Right ventricle myocardium superior (tissue), 1 donor: ENCODE results near the gene USP9X. TPM values are rescaled to one million over a fixed set of nuclear protein-coding genes. Genes with fewer than 3 reads are reported as not detected.
"Not testable (repeated sequence)": the region's sequence is repeated elsewhere in the genome, so short reads cannot be mapped to it uniquely, and the experiment has no call there.

ENCODE experiments used
- ATAC-seq: fragments of 200-7000 bp; cut with Tn5 transposase; one replicate; pipeline ENCODE4 v1.9.1; 2020; ENCODE audit warnings: mild to moderate bottlenecking; ENCODE audit not compliant: poor library complexity
- DNase-seq: peaks from one replicate; pipeline ENCODE4 v3.0.0-alpha.2; 2020
- intact Hi-C: fragments of 100-400 bp; cut with DNase I; formaldehyde crosslinking; loops from one replicate; pipeline ENCODE4 v1.11.2; 2022
- total RNA-seq: library from RNA; stranded (reverse); fragmentation: NEBNext Ultra II Directional; extraction: Animal tissue kit (Norgen Biotek cat#: 25700); gene quantifications from one replicate; pipeline ENCODE4 v1.2.1, GENCODE V29; 2021
- donor health status: DM: no; HTN: yes; CAD: no; lungs with severe emphysema.

USP9X gene
- total RNA-seq, 1 donor from 2014 or later = 47.3 TPM

- DNase-seq (no peak), ATAC-seq (no peak)
- intact Hi-C loops = no loop called here
Measured at GRCh38 chrX:41153957-41154356, 68.7 kb downstream of the USP9X start.

DNA sequence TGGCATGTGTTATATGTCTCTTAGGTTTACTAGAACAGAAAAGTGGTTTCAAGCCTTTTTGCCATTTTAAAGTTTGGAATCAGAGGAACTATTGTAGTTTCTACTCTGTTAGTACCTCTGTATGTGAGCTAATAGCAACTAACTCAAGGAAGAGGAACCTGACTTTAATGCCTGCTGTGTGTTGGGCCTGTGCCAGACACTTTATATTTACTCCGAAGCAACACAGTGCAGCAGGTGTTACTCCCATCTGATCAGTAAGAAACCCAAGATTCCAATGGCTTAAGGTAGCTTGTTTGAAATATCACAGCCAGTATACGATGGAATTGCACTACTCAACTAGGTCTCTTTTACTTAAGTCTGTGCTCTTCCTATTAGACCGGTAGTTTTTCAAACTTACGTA is 79.2 kb downstream of the USP9X start:
- no peak for ATAC-seq
- no peak for DNase-seq
- intact Hi-C loops = no loop called here

GRCh38 chrX:41167888-41168287 is 82.6 kb downstream of the USP9X start:
- no peak for DNase-seq
- intact Hi-C loops = no loop called here
- no peak for ATAC-seq

GRCh38 chrX:41176263-41176662 is 91.0 kb downstream of the USP9X start:
- DNase-seq = no peak
- no peak for ATAC-seq
- intact Hi-C loops = no loop called here

GRCh38 chrX:41177297-41177696 is 92.1 kb downstream of the USP9X start:
- ATAC-seq (no peak), DNase-seq (no peak)
- intact Hi-C loops = no loop called here

DNA sequence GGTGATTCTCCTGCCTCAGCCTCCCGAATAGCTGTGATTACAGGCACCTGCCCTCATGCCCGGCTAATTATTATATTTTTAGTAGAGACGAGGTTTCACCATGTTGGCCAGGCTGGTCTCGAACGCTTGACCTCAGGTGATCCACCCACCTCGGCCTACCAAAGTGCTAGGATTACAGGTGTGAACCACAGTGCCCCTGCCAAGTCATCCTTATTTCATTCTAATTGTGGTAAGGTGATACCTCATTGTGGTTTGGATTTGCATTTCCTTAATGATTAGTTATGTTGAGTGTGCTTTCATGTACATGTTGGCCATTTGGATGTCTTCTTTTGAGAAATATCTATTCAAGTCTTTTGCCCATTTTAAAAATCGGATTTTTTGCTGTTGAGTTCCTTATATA is 93.0 kb downstream of the USP9X start:
- intact Hi-C loops = no loop called here
- ATAC-seq (no peak), DNase-seq (no peak)

DNA sequence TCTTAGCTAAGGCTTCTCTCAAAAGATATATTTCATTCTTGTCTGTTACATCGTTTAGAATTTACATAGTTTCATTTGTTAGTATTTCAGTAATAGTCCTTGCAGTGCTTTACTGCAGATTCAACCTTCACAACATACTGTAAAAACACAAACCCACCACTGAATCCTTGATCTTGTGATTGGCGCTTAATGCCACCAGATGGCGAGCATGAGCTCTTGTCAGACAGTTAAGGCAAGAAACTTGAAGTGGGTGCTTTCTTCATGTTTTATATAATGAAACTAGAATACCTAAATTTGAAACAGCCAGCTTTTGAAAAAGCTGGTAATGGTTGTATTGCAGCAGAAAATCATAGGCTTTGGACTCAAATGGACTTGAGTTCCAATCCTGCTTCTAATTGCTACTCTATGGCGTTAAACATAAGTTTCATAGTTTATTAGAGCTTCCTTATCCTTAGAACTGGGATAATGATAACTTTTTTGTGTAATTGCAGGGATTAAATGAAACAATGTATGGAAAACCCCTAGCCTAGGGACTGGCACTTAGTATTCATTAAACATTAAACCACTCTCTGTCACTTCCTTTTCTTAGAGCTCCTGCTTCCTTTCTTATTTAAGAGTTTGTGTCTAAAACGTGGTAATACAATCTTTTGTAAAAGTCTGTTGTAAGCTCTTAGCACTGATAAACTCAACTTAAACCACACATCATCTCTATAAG is 95.1 kb downstream of the USP9X start:
- intact Hi-C loops = no loop called here
- no peak for DNase-seq
- ATAC-seq = no peak

GRCh38 chrX:41184312-41184711 is 99.1 kb downstream of the USP9X start:
- DNase-seq (no peak), ATAC-seq (peak; percentile 39)
- intact Hi-C loops = no loop called here

DNA sequence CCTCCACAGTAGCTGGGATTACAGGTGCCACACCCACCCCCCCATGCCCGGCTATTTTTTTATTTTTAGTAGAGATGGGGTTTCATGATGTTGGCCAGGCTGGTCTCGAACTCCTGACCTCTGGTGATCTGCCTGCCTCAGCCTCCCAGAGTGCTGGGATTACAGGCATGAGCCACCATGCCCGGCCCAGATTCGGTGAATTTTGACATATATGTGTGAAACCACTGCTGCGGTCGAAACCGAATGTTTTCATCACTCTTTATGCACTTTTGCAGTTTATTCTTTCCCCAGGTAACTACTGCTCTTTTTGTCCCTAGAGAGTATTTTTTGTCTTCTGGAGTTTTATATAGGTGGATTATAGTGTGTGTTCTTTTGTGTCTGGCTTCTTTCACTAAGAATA is 101.7 kb downstream of the USP9X start:
- intact Hi-C loops, ATAC-seq, DNase-seq: not testable (repeated sequence)

GRCh38 chrX:41189156-41189555 is 103.9 kb downstream of the USP9X start:
- ATAC-seq (no peak), DNase-seq (no peak)
- intact Hi-C loops = no loop called here

DNA sequence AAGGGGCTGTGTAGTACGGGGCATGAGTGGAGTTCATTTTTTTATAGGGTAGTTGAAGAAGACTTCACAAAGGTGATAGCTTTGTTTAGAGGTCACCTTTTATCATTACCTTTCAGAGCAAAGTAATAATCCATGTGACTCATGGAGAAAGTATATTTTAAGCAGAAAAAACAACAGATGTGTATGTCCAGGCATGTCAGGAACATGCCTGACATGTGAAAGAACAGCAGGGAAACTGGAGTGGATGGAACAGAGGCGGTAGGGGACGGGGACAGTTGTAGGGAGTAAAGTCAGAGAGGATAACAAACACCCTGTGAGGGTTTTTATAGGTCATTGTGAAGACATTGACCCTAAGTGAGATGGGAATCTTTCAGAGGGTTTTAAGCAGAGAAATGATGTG is 107.6 kb downstream of the USP9X start:
- no peak for DNase-seq

DNA sequence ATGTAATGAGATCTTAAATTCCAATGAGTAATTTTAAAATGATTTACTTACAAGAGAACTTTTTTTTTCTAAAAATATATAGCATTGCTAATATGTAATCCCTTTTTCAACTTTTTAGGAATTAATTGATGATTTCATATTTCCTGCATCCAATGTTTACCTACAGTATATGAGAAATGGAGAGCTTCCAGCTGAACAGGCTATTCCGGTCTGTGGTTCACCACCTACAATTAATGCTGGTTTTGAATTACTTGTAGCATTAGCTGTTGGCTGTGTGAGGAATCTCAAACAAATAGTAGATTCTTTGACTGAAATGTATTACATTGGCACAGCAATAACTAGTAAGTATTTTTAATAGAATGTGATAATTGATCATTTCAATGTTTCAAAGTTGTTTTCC is 113.2 kb downstream of the USP9X start:
- intact Hi-C loops = no loop called here
- DNase-seq (no peak), ATAC-seq (no peak)

More for the DNA sequence above, 107.6 kb downstream of the USP9X start:
- ATAC-seq = no peak
- intact Hi-C loops = no loop called here

DNA sequence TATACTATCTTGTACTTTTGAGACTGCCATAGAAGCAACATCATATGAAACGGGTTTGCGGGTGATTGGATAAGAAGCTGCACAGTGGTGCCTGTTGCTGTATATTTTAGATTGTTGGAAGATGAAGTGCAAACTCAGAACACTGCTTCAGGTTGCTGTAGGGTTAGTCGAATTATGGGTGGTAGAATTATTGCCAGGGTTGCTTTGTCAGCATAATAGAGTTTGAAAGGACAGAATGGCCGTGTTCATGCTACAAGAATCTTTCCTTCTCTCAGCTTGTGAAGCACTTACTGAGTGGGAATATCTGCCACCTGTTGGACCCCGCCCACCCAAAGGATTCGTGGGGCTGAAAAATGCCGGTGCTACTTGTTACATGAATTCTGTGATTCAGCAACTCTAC is 115.5 kb downstream of the USP9X start:
- DNase-seq (no peak), ATAC-seq (no peak)
- intact Hi-C loops = no loop called here

- DNase-seq (no peak), ATAC-seq (no peak)
- intact Hi-C loops = no loop called here
Measured at GRCh38 chrX:41209853-41210252, 124.6 kb downstream of the USP9X start.

- intact Hi-C loops = no loop called here
- no peak for ATAC-seq
- no peak for DNase-seq
Measured at GRCh38 chrX:41224605-41225004, 139.4 kb downstream of the USP9X start.

DNA sequence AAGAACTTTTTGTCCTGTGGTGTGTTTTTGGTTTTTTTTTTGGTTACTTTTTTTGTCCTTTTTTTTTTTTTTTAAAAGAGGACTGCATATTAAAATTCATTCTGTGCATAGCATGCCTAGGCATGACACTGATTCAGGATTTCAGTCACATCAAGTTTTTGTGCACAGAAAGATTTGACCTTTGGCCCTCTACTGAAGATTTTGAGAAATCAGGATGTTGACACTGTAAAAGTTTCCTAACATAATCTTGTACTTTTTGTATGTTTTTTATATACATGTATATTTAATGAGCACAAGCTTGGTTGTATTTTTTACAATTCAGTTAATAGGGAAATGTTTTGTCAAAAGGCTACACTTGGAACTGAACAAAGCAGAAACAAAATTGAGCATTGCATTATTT is 148.7 kb downstream of the USP9X start:
- ATAC-seq (no peak), DNase-seq (no peak)
- intact Hi-C loops = no loop called here

GRCh38 chrX:41234471-41234870 is 149.2 kb downstream of the USP9X start:
- intact Hi-C loops, ATAC-seq, DNase-seq: not testable (repeated sequence)

DNA sequence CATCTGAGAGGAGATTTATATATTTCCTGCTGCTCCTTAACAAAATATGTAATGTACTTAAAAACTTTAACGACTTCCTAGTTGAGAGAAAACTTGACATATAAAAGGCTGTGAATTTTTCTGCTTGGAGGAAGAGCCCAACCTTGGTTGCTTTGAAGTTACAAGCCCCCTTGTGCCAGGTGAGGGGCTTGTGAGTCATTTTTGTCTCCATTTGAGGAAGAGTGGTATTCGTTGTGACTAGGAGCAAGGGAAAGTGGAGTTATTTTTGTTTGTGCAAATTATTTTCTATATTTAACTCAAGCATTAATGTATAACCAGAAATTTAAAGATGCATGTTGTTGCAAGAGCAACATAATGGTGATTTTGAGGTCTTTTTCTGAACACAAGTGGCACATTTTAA is 149.7 kb downstream of the USP9X start:
- ATAC-seq = no peak
- intact Hi-C loops = no loop called here
- no peak for DNase-seq

DNA sequence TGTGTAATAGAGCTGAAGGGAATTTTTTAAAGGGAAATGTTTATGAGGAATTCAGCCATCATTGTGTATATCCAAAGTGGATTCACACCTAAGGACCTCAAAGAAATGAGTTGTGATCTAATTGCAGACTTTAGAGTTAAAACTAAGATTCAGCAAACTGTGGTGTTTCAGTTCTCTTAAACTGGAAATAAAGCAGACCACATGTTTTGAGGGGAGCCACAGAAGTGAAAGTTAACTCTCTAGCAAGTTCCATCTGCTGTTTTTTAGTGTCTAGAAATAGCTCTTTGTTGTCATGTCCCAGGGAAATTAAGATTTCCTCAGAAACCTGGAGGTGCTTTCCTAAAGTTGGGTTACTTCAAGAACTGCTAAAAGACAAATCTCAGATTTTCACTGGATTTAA is 151.4 kb downstream of the USP9X start:
- ATAC-seq (no peak), DNase-seq (no peak)
- intact Hi-C loops = no loop called here

- intact Hi-C loops = no loop called here
- no peak for DNase-seq
- ATAC-seq = no peak
Measured at GRCh38 chrX:41240509-41240908, 155.3 kb downstream of the USP9X start.

GRCh38 chrX:41241962-41242361 is 156.7 kb downstream of the USP9X start:
- intact Hi-C loops = no loop called here
- DNase-seq (no peak), ATAC-seq (no peak)
